ENCODE measurements around the gene FGFR3.
"Not testable (repeated sequence)": the region's sequence is repeated elsewhere in the genome, so short reads cannot be mapped to it uniquely, and the experiment has no call there.

The FGFR3 gene

DNA sequence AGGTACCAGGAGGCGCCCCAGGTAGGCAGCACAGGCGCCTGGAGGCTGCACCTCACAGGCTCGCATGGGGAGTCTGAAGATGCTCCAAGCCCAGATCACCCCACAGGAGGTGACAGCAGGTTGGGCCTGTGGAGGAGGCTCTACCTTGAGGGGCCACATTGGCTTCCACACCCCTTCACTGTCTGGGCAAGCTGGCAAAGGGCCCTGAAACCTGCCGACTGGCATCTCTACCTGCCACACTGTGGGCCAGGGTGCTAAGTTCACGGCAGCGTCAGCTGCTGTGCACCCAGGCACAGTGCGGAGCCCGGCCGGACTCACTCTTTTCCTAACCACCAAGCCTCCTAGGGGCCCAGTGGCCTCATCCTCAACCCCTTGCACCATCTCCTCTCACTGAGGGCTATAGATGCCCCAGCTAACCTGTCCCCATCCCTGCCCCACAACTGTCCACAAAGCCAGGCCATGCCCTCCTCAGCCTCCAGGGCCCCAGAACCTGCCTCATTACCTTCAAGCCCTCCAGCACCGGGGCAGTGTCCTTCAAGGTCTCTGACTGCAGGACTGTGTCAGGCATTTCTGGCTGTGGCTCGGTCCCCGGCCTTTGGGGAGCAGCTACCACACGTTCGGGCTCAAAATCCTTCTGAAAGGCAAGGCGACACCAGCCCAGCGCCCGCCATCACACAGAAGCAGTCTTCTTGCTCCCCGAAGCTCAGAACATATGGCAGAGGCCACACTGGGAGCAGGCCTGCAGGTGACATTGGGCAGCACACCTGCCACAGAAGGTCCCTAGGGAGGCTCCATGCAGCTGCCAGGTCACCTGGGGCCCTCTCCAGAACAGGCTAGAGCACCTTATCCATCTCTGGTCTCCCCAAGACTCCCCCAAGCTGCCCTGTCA, 28.8 kb downstream of the FGFR3 start:
- DNase-seq: no peak

DNA sequence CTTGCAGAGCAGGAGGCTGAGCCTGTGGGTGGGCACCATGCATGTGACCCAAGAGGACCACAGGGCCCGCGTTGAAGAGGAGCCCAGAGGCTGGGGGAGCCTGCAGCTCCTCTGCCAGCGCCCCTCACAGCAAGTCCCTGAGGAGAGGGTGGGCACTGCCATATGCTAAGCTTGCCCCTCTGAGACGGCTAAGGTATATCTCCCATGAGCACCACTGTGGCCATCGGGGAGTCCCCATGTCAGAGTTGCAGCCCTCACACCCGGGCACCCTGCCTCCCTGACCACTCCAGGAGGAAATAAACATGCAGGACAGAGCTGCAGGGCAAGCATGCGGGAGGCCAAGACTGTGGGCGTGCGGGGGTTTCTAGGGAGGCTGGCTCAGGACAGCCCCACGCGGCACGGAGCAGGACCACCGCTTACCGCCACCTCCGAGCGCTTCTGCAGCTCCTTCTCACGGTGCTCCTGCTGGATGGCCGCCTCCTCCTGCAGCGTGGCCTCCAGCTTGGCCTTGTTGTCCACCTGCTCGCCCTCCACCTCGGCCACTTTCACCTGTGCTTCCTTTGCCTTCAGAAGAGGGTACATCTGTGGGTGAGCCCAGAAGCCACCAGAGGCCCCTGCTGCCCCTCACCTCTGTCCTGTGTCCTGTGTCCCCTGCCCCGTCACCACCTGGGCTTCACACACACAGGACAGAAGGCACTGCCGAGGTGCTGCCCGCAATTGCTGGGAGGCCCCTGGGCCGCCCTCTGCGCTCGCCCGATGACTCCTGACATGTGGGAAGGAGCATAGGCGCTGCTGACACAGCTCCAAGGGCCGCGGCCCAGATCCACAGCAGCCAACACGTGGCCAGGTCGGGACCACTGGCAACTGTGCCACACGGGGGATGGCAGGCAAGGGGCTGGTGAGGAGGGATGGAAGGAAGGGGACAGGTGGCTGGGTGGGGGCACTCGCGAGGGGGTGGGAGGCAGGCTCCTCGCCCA, 29.8 kb downstream of the FGFR3 start:
- DNase-seq: no peak

DNA sequence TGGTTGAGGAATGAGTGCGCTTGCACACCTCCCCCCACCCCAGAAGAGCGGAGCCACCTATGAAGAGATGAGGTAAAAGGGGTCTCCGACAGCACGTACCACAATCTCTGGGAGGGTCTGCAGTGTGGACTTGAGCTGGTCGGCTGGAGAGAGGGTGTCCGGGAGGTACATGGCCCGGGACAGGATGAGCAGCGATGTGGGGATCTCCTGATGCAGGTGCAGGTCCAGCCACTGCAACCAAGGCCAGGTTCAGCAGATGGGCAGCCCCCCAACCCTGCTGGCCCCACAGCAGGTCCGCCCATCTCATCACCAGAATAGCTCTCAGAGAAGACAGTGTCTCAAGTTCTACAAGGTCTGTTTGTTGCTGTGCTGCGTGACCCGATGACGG, 30.4 kb downstream of the FGFR3 start:
- DNase-seq: no peak

DNA sequence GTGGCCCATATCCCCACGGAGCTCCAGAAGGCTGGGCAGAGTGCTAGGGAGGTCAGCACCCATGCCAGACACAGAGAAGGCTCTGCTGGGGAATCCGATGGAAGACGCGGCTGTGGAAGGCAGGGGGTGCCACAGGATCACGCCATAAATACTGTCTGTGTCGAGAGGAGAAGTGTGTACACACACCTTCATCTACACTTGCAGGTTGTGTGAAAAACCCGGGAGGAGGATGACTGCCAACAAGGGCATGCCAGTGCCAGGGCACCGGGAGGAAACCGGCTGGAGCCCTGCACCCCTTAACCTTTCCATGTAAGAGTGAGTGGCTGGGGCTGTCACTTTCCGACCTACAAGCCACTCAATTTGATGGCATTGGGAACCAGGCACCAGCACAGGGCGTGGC, 31.7 kb downstream of the FGFR3 start:
- no peak for DNase-seq

DNA sequence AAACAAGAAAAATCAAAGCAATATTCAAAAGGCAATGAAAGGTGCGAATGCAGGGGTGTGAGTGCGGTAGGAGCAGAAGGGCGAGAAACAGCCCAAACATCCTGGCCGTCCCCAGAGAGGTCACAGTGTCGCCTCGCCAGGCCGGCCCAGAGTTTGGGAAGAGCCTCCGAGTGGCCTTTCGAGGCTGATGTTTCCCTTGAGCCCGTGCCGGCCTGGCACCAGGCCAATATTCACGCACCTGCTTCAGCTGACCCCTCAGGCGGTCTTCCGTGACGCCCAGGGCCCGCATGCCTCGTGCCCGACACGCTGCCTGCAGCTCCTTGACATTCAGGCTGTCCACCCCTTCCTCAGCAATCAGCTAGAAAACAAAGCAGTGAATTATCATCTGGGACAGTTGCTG, 32.2 kb downstream of the FGFR3 start:
- DNase-seq: no peak

DNA sequence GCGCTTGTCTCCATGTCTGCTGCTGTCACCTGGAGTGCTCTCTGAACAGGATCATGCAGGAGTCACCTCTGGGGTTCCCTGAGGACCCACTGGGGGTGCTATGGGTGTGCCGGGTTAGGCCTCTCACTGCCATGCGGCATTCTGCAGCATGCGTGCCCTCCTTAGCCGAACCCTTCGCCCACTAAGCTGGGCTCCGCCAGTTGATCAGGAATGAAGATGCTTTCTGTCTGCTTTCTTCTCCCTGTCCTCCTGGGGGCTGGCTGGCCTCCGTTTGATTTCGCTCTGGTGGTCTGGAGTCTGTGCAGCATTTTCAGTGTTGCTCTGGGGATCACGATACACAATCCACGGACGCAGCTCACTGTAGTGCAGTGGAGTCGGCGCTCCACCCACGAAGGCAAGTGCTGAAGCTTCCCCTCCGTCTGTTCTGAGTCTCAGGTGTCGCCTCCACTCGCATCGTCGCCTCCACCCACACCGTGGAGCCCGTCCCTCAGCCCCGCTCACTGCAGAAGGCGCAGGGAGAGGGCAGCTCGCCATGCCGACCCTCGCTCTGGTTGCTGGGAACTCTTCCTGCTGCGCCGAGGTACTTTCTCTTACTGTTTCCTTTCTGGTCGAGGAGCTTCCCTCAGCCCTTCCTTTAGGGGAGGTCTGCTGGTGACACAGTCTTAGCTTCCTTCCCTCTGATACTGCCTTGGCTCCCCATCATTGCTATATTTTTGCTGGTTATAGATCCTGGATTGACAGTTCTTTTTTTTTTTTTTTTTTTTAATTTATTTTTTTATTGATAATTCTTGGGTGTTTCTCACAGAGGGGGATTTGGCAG, 33.6 kb downstream of the FGFR3 start:
- DNase-seq: no peak

DNA sequence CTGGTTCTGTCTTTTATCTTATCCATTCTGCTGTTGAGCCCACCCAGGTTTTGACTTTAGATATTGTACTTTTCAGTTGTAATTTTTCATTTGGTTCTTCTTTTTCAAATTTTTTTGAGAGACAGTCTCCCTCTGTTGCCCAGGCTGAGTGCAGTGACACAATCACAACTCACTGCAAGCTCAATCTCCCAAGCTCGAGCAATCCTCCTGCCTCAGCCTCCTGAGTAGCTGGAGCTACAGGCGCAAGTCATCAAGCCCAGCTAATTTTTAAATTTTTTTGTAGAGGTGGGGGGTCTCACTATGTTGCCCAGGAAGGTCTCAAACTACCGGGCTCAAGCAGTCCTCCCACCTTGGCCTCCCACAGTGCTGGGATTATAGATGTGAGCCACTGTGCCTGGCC, 37.1 kb downstream of the FGFR3 start:
- DNase-seq: no peak

DNA sequence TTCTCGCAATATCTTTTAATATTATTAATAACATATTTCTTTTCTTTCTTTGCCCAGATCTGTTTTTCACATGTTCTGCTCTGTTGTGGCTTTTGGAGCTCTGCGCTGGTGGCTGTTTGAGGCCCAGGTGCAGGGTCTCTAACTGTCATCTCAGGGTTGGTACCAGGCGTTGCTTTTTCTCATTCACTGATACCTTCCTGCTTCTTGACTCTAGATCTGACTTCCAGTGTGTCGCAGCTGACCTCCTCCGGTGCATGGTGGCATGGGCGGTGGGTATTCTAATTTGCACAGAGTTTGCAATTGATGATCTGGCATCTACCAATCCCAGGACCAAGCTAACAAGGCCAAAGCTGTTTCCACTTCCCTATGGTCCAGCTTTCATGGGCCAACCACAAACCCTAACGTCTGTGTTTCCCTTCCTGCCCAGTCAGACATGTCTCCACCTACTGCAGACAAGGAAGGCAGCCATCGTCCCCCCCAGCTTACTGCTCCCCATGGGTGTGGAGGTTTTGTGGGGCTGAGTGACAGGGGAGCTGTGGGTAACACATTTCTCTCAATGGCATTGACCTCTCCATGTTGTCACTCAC, 37.6 kb downstream of the FGFR3 start:
- no peak for DNase-seq

DNA sequence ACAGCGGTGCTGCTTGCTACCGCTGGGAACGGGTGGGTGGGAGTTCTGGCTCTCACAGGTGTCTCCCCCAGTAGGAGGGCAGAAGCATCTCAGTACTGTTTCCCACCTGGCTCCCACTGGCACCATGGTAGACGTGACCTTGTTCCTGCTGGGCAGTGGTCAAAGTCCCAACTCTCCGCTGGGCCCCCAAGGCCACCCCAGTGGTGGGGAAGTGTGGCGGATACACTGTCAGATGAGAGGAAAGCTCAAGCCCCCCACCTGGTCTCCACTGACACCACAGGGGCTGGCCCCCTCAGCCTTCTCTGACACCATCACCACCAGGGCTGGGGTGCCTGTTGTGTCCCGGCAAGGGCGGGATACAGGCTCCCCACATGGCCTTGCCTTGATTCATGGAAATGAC, 38.2 kb downstream of the FGFR3 start:
- DNase-seq: no peak

DNA sequence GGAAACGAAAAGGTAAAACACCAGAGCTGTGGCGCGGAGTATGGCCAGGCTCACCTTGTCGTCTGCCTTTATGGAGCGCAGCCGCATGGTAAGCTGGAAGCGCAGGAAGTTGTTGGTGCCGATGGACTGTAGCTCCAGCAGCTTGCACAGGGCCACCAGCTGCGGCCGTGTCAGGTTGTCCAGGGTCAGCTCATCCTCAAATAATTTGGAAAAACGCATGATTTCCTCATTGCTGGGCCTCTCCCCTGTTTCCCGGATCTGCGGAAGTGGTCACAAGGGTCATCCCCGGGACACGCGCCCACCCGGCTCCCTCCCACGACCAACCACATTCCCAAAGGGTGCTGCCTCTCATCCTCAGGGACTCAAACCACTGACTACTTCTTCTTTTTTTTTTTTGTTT, 39.6 kb downstream of the FGFR3 start:
- no peak for DNase-seq

DNA sequence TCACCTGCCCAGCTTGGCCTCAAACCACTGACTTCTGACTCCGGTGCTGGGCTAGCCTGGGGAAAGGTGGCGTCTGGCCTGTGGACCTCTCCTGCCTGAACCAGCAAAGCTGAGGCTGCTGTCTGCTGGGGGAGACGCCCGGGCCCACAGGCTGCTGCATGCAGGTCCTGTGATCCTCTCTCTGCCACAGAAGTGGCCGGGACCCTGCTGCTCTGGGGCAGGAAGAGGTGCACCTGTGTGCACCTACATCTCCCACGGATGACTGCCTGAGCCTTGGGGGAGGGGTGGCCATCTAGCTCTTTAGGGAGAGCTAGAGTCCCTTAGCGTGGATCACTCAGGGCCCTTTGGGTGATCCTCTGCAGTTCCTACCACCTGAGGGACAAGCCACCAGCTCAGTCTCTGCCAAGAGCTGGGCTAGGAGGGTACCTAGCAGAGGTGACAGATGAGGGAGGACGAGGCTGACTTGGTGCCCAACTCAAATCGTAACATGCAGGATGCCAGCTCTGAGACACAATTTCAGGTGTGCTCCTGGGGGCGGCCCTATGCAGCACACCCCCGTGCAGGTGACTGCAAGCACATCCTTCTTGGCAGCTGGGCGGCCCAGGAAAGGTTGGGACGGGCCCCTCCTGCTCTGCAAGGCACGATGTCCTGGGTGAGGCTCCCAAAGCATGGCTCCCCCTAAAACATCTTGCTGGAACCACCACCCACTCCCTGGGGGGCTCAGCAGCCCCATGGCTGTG, 40.4 kb downstream of the FGFR3 start:
- DNase-seq: no peak

DNA sequence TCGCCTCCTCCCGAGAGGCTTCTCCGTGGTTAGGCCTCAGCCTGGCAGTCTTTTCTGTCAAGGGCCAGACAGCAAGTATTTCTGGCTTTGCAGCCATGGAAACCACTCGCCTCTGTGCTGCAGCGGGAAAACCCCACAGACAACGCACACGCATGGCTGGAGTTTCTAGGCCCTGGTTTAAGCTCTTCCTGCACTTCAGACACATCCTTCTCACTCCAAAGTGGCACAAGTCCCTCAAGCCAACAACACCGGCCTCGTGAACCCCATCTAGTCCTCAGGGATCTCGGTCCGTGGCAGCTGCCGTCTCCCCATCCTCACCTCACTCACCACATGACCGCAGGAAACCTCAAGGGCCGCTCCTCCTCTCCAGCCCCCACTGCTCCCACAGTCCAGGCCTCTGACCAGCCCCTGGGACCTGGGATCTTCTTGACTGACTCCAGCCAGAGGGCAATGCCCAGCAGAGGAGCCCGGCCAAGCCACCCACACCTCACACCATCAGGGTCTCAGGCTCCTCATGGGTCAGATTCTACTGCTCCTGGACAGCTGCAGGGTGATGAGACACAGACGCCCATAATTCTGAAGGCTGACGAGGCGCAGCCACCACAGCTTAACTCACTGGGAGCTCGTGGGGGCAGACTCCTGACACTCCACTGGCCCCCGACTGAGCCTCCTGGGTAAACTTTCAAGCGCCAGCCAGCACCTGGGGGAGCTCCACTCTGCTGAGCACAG, 41.1 kb downstream of the FGFR3 start:
- no peak for DNase-seq

DNA sequence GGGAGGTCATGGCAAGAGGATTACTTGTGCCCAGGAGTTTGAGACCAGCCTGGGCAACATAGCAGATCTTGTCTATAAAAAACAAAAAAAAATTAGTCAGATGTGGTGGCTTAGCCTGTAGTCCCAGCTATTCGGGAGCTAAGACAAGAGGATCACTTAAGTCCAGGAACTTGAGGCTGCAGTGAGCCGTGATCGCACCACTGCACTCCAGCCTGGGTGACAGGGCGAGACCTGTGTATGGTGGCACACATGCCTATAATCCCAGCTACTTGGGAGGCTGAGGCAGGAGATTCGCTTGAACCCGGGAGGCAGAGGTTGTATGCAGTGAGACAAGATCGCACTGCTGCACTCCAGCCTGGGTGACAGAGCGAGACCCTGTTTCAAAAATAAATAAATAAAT, 42.7 kb downstream of the FGFR3 start:
- not testable (repeated sequence) for DNase-seq

DNA sequence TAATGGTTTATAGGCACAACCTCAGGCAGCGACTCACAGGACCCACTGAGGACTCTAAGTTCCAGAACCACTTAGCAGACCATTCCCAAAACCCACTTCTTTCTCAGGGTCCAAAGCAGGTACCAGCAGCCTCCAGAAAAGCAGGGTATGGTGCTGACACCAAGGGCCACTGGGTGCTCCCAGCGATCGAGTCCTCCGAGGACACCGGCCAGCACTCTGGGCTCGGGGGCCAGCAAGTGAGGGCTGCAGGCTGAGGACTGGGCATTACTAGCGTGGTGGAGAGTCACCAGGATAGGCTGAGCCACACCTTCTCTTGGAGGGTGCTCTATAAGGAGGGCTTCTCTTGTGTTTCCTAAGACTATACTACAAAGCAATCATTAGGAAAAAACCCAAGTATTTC, 43.6 kb downstream of the FGFR3 start:
- DNase-seq: no peak

DNA sequence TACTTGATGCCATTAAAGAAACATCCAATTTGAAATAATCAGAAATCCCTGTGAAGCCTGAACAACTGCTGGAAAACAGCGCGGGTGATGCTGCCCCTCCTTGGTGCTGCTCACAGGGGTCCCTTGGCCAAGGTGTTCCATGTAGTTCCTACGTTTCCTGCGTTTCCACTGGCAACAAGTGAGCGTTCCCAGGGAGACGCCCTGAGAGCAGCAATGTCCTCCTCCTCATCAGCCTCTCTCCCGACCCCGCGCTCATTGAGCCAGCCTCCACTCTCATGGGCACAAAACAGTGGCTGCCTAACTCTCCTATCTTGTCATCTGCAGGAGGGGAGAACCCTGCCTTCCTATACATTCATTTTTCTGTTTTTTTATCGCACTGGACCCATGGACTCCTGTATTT, 44.0 kb downstream of the FGFR3 start:
- no peak for DNase-seq

DNA sequence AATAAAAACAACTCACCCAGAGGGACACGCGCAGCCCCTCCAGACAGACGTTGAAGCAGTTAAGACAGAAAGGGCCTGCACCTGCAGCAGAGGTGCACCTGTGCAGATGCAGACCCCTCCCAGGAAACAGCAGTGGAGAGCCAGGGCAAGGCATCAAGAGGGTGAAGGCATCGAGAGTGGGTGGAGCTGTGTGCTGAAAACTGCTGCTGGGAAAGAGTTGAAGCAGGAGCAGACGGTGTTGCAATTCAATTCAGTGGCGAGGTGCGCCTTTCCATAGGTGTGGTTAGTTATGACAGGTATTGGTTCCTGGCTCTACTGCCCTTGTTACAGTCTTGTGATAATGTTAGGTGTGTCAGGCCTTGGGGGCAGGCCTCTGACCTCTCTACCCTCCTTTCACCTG, 46.2 kb downstream of the FGFR3 start:
- DNase-seq: no peak

DNA sequence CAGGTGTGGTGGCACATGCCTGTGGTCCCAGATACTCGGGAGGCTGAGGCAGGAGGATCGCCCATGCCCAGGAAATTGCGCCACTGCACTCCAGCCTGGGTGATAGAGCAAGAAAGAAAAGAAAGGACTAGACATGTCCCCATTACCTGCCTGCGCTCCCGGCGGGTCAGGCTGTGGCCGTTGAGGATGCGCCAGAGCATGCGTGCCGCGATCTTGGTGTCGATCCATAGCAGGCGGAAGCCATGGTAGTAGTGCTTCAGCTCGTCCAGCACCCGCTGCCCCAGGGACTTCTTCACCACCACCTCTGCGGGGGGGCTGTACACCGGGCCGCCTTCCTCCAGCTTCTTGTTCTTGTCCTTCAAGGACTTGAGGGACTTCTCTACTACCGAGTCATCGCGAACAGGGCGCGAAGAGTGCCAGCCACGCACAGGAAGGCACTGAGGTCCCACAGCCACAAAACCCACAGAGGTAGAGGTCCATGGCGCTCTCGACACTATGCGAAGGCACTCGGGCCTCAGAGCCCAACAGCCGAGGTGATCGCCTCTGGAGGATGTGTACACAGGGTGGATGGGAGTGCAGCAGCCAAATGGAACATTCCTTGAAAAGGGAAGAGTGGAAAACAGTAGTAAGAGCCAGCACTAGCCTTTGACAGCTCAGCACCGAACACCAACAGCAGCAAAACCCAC, 48.3 kb downstream of the FGFR3 start:
- no peak for DNase-seq

DNA sequence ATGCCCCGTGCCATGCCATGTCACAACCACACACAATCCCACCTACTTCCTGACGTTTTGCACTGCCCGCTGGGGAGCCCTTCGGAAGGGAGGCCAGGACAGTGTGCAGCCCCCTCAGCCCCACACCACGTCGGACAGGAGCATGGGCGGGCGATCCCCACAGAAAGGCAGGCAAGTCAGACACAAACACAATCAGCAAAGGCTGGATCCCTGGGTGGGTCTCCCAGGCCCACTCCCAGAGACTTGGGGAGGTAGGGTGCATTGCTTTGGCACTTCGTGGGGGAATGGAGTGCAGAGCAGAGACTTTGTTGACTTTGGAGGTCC, 48.8 kb downstream of the FGFR3 start:
- no peak for DNase-seq

DNA sequence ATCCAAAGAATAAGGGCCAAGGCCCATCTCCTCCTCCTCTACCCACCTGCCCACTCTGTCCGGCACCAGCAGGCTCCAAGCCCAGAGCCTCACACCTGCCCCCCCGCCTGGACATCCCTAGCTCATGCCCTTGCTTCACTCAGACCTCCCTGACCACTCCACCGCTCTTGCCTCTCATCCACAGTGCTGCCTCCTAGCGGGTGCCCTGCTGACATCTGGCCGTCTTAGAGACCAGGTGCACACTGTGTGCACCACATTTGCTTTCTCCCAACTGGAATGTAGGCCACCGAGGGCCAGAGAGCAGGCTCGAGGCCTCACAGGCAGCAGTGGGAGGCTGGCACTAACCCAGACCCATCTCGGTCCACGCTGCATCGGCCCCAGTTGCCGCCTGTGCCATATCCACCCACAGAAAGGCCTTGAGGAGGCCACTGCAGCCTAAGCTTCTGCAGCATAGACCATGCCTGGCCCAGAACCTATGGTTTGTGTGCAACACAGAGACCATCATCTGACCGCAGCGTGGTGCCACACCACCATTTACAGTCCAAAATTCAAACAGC, 49.3 kb downstream of the FGFR3 start:
- no peak for DNase-seq

DNA sequence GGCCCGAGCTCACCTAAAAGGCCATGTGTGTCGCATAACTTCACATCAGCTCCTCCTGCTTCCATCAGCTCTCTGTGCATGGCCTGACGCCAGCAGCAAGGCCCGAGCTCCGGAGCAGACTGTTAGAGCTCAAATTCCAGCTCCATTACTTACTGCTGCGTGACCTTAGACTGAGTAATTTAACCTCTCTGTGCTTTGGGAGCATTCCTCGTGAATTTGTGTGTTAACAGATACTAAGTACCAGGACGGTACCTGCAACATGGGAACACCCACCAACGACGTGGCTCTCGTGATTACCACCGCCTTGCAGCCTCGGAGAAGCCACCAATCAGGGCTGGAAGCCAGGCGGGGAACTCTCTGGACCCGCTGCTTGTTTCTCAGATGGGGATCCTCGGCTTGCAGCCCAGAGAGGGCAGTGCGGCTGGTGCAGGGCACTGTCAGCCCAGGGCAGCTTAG, 49.9 kb downstream of the FGFR3 start:
- no peak for DNase-seq
